HCT116 (cell line): ENCODE measurements around the gene ITPR2. TPM values are rescaled to one million over a fixed set of nuclear protein-coding genes. Genes with fewer than 3 reads are reported as not detected.

Source experiments
- ATAC-seq: fragments of 200-7000 bp; cut with Tn5 transposase; 2 replicates; pipeline ENCODE4 v1.9.1; 2020; ENCODE audit warnings: mild to moderate bottlenecking, moderate library complexity
- BruUV-seq: library from RNA; stranded (reverse); fragments of 400-500 nt; replicated peaks from 2 replicates; lab custom pipeline; 2021; lab: Mats Ljungman, UMichigan
- CTCF ChIA-PET: fragments of 300-600 bp; sonication (Branson Sonifier 250); formaldehyde crosslinking; loops from one replicate; lab custom pipeline; 2021; ENCODE audit warnings: antibody characterized with exemption; lab: Charles Lee
- POLR2A ChIA-PET: fragments of 300-600, 350-600 bp; sonication (Branson Sonifier 250); formaldehyde crosslinking; loops from one replicate; lab custom pipeline; 2021; ENCODE audit warnings: antibody characterized with exemption; lab: Charles Lee
- RAD21 ChIA-PET, 2 experiments: fragments of 300-600 bp; sonication (Branson Sonifier 250); formaldehyde crosslinking; loops; one replicate each; lab custom pipeline; 2023; ENCODE audit warnings: low total read pairs in 2 of 2; ENCODE audit not compliant: uncharacterized antibody in 2 of 2, unreplicated experiment in 2 of 2, low non-redundant PET in 1 of 2; lab: Charles Lee
- DNase-seq: peaks from one replicate; pipeline ENCODE4 v3.0.0-alpha.2; 2010; ENCODE audit warnings: low read depth, low spot score
- H2AFZ ChIP-seq: fragments of 200-600 bp; shearing (Covaris generic), sonication (generic); 2 replicates; pipeline ENCODE4 v1.6.1; 2017; ENCODE audit warnings: low read depth, mixed run types, mixed read lengths, antibody characterized with exemption, low read length; ENCODE audit not compliant: poor library complexity, severe bottlenecking
- H3K27ac ChIP-seq: 2 replicates; pipeline ENCODE4 v1.5.1; 2012; ENCODE audit warnings: low read depth, low read length
- H3K27me3 ChIP-seq: fragments of 200-600 bp; sonication (generic); 2 replicates; pipeline ENCODE4 v1.6.1; 2016; ENCODE audit warnings: mixed run types, low read length, mixed read lengths; ENCODE audit not compliant: insufficient read depth
- H3K36me3 ChIP-seq, 2 experiments: fragments of 200-500 bp in 1 of 2; fragments of 200-600 bp in 1 of 2; sonication (Bioruptor generic) in 1 of 2; sonication (generic) in 1 of 2; 2 replicates each; pipeline versions ENCODE4 v1.5.1 to v1.6.1; 2014 to 2016; ENCODE audit warnings: low read length in 2 of 2, inconsistent platforms in 1 of 2, mixed read lengths in 1 of 2, mixed run types in 1 of 2; ENCODE audit not compliant: insufficient read depth in 2 of 2, control insufficient read depth in 1 of 2
- H3K4me1 ChIP-seq, 2 experiments: fragments of 200-600 bp in 1 of 2; sonication (generic) in 1 of 2; 2 replicates each; pipeline versions ENCODE4 v1.5.1 to v1.6.1; 2012 to 2017; ENCODE audit warnings: low read length in 2 of 2, inconsistent platforms in 1 of 2, mild to moderate bottlenecking in 1 of 2, mixed read lengths in 1 of 2, mixed run types in 1 of 2, moderate library complexity in 1 of 2; ENCODE audit not compliant: insufficient read depth in 2 of 2, control insufficient read depth in 1 of 2
- H3K4me2 ChIP-seq: fragments of 200-600 bp; sonication (generic); 2 replicates; pipeline ENCODE4 v1.6.1; 2017; ENCODE audit warnings: mixed run types, low read length, mixed read lengths
- H3K4me3 ChIP-seq, 2 experiments: fragments of 200-600 bp in 1 of 2; sonication (generic) in 1 of 2; replicated peaks in 1 of 2; 2 replicates each; pipeline ENCODE4 v1.5.1; 2011 to 2016; ENCODE audit warnings: low read length in 2 of 2, control low read depth in 1 of 2, low read depth in 1 of 2, mild to moderate bottlenecking in 1 of 2, mixed read lengths in 1 of 2, mixed run types in 1 of 2
- H3K79me2 ChIP-seq: fragments of 200-600 bp; sonication (generic); 2 replicates; pipeline ENCODE4 v1.6.1; 2017; ENCODE audit warnings: mild to moderate bottlenecking, mixed run types, low read length, moderate library complexity, mixed read lengths; ENCODE audit not compliant: insufficient read depth
- H3K9ac ChIP-seq: fragments of 200-600 bp; sonication (generic); 2 replicates; pipeline ENCODE4 v1.6.1; 2016; ENCODE audit warnings: low read length, mixed read lengths
- H3K9me2 ChIP-seq: fragments of 200-600 bp; sonication (generic), shearing (Covaris generic); 2 replicates; pipeline ENCODE4 v1.6.1; 2017; ENCODE audit warnings: mixed run types, mild to moderate bottlenecking, moderate library complexity; ENCODE audit not compliant: insufficient read depth
- H3K9me3 ChIP-seq, 2 experiments: fragments of 200-500 bp in 1 of 2; fragments of 200-600 bp in 1 of 2; sonication (Bioruptor generic) in 1 of 2; sonication (generic) in 1 of 2; 2 replicates each; pipeline ENCODE4 v1.6.1; 2014 to 2017; ENCODE audit warnings: low read length in 2 of 2, mixed read lengths in 2 of 2, inconsistent platforms in 1 of 2, low read depth in 1 of 2, mild to moderate bottlenecking in 1 of 2, mixed run types in 1 of 2, moderate library complexity in 1 of 2; ENCODE audit not compliant: control insufficient read depth in 1 of 2, insufficient read depth in 1 of 2
- H4K20me1 ChIP-seq: fragments of 200-600 bp; sonication (generic), shearing (Covaris generic); 2 replicates; pipeline ENCODE4 v1.6.1; 2017; ENCODE audit warnings: mixed run types, mild to moderate bottlenecking, moderate library complexity; ENCODE audit not compliant: insufficient read depth
- CEBPB ChIP-seq: IDR thresholded peaks from 2 replicates; pipeline ENCODE4 v1.6.1; 2012; ENCODE audit warnings: low read depth
- FOSL1 ChIP-seq: IDR thresholded peaks from 2 replicates; pipeline ENCODE4 v1.6.1; 2012; ENCODE audit warnings: low read depth
- POLR2AphosphoS5 ChIP-seq: IDR thresholded peaks from 2 replicates; pipeline ENCODE4 v1.6.1; 2011; ENCODE audit warnings: mild to moderate bottlenecking, low read depth, low read length, moderate library complexity
- SP1 ChIP-seq: IDR thresholded peaks from 2 replicates; pipeline ENCODE4 v1.6.1; 2012; ENCODE audit warnings: low read depth
- ZFX ChIP-seq: fragments of 450-650 bp; IDR thresholded peaks from 2 replicates; pipeline ENCODE4 v1.6.1; 2017
- intact Hi-C: fragments of 100-400 bp; cut with micrococcal nuclease; formaldehyde crosslinking; loops from 2 replicates; pipeline ENCODE4 v1.10.0; 2022
- total RNA-seq: library from RNA; stranded (reverse); gene quantifications from one replicate; pipeline ENCODE4 v1.2.1, GENCODE V29; 2021; ENCODE audit not compliant: unreplicated experiment
- TF ChIP-seq, protein P1 (sequence below): IDR thresholded peaks from 2 replicates; pipeline ENCODE4 v1.6.1; 2012; ENCODE audit warnings: low read depth

Gene ITPR2
- total RNA-seq, 1 experiment from 2014 or later: 6.5 TPM

DNA sequence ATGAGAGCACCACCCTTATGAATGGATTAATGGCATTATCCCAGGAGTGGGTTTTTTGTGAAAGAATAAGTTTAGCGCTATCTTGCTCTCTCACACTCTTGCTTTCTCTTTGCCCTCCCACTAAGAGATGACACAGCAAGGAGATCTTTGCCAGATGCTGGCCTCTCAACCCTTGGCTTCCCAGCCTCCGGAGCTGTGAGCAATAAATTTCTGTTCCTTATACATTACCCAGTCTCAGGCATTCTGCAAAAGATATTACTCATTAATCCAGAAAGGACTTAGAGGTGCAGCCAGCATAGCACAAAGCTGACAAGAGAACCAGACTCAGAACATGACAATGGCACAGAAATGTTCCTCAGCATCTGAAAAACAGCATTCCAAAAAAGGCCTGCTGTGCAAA, 190.6 kb downstream of the ITPR2 start (continued):
- TF ChIP-seq, protein P1, sequence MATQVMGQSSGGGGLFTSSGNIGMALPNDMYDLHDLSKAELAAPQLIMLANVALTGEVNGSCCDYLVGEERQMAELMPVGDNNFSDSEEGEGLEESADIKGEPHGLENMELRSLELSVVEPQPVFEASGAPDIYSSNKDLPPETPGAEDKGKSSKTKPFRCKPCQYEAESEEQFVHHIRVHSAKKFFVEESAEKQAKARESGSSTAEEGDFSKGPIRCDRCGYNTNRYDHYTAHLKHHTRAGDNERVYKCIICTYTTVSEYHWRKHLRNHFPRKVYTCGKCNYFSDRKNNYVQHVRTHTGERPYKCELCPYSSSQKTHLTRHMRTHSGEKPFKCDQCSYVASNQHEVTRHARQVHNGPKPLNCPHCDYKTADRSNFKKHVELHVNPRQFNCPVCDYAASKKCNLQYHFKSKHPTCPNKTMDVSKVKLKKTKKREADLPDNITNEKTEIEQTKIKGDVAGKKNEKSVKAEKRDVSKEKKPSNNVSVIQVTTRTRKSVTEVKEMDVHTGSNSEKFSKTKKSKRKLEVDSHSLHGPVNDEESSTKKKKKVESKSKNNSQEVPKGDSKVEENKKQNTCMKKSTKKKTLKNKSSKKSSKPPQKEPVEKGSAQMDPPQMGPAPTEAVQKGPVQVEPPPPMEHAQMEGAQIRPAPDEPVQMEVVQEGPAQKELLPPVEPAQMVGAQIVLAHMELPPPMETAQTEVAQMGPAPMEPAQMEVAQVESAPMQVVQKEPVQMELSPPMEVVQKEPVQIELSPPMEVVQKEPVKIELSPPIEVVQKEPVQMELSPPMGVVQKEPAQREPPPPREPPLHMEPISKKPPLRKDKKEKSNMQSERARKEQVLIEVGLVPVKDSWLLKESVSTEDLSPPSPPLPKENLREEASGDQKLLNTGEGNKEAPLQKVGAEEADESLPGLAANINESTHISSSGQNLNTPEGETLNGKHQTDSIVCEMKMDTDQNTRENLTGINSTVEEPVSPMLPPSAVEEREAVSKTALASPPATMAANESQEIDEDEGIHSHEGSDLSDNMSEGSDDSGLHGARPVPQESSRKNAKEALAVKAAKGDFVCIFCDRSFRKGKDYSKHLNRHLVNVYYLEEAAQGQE: no peak
- no peak for TF ChIP-seq CEBPB
- TF ChIP-seq, all 23 proteins: peak for 0

DNA sequence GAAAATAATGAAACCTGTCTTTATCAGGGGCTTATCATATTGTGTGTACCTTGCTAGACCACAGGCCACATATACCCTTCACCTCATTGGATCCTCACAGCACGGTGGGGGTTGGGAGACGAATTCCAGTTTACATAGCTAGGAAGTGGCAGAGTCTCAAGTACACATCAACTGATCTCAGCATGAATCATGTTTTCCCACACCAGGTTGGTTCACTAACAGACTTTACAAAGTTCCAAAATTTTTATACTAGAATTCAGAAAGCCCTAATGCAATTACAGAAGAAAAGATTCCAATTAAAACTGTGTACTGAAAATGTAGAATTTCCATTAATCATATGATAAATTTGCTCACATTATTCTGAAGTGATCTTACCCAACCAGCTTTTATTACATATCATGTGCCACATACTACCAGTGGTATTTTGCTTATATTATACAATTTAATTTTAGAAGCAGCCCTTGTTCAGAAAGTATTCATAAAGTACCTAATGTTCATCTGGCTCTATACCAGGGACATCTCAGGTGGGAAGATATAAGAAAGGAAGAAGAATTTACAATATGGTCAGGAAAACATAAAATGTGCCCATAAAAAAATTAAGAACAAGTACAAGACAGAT, 196.2 kb downstream of the ITPR2 start:
- ChIA-PET RAD21 (no interaction called here), POLR2A (no interaction called here), CTCF (no interaction called here)
- Histone ChIP-seq H3K9me2 (no peaks in the 10 kb centered on the region), H2AFZ (no peak overlapping the region), H3K27me3 (no peaks in the 10 kb centered on the region), H3K4me3 (no peak overlapping the region), H3K27ac (no peak overlapping the region), H3K9me3 (no peaks in the 10 kb centered on the region), H3K4me1 (peaks cover 0 to 4% of the 10 kb centered on the region in 2 experiments; a peak in 1 of 4 replicates), H3K9ac (no peak overlapping the region), H3K36me3 (no peaks in the 10 kb centered on the region), H4K20me1 (no peaks in the 10 kb centered on the region), H3K79me2 (no peaks in the 10 kb centered on the region), H3K4me2 (no peak overlapping the region)
- intact Hi-C loops: no loop called here
- DNase-seq (no peak), ATAC-seq (no peak)
- no TSS peak for BruUV-seq
- no peak for TF ChIP-seq POLR2AphosphoS5
- TF ChIP-seq SP1: no peak
- no peak for TF ChIP-seq ZFX
- TF ChIP-seq FOSL1: 0 out of 2 replicates have a peak, but pooled peaks have one; percentile 25
